Peyer's patch (tissue), 4 donors: ENCODE data around the gene PGLYRP2. TPM values are rescaled to one million over a fixed set of nuclear protein-coding genes. Genes with fewer than 3 reads are reported as not detected.

ENCODE experiments used
- DNase-seq, 3 donors: peaks; one replicate each; pipeline ENCODE4 v3.0.0-alpha.2; 2017 to 2019
- H3K27ac ChIP-seq, 4 donors: fragments of 200-600 bp; sonication (generic); one replicate each; pipeline ENCODE4 v1.5.1; 2016 to 2019
- H3K27me3 ChIP-seq, 2 donors: fragments of 200-600 bp; sonication (generic); one replicate each; pipeline ENCODE4 v1.5.1; 2019
- H3K36me3 ChIP-seq, 3 donors: fragments of 200-600 bp; sonication (generic); one replicate each; pipeline ENCODE4 v1.5.1; 2016 to 2019
- H3K4me1 ChIP-seq, 4 donors: fragments of 200-600 bp; sonication (generic); one replicate each; pipeline ENCODE4 v1.5.1; 2016 to 2019
- H3K4me3 ChIP-seq, 4 donors: fragments of 200-600 bp; sonication (generic); 1 replicate in 3 of 4; 2 replicates in 1 of 4; pipeline ENCODE4 v1.5.1; 2016 to 2019; ENCODE audit warnings: mild to moderate bottlenecking in 1 of 4
- H3K9me3 ChIP-seq, 4 donors: fragments of 200-600 bp; sonication (generic); one replicate each; pipeline ENCODE4 v1.5.1; 2016 to 2019; ENCODE audit warnings: mild to moderate bottlenecking in 1 of 4
- CTCF ChIP-seq, 6 experiments: fragments of 450-650 bp in 4 of 6; fragments of 200-600 bp in 2 of 6; sonication (generic) in 1 of 6; IDR thresholded peaks; one replicate each; pipeline ENCODE4 v1.5.1; 2017 to 2019; ENCODE audit warnings: antibody characterized with exemption in 6 of 6, mild to moderate bottlenecking in 3 of 6, moderate library complexity in 1 of 6
- POLR2A ChIP-seq, 2 donors: fragments of 450-650 bp; IDR thresholded peaks; one replicate each; pipeline ENCODE4 v1.5.1; 2017; ENCODE audit warnings: antibody characterized with exemption in 2 of 2, mild to moderate bottlenecking in 2 of 2, moderate library complexity in 2 of 2
- total RNA-seq, 4 donors: library from RNA; depleted of rRNA; stranded (reverse); fragments of >200 nt; gene quantifications; one replicate each; pipeline ENCODE4 v1.1.0, GENCODE V29; 2016

Gene PGLYRP2
- total RNA-seq, 4 donors from 2014 or later: not detected

DNA sequence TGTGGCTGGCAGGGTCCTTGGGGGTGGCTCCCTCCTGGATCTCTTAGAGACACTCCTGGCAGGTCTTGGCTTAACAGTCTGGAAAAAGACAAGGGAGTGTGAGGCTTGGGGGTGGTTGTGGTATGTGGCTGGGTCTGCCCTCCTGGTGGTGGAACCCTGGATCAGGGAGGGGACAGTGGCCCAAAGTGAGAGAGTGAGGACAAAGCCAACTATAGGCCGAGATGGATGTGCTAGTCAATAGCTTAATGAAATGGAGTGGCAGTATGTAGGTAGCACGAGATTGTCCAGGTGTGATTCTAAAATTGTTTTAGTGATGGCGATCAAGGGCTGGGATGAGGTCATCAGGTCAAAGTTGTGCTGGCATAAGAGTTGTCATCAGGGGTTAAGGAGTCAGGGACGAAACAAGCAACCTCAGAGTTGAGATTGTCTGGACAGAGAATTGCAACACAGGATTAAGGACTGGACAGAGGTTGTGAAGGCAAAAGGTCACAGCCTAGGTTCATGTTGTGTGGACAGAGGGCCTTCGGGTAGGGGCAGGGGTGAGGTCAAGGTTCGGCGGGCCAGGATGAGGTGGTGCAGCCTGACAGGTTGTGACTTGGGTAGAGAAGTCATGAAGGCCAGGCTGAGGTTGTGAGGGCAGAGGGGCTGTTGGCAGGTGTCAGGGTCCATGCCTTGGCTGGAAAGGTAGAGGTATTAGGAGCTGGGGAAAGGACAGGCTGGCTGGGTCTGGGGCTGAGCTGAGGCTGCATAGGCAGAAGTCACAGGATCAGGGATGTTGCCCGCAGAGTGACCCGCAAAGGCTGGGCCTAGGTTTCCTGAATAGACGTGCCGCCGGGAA is 10.4 kb downstream of the PGLYRP2 start:
- Histone ChIP-seq H3K4me1 (peaks cover 0 to 11% (median 6%) of the 10 kb centered on the region in 4 donors), H3K36me3 (no peaks in the 10 kb centered on the region), H3K4me3 (peak overlapping the region in 2 of 4 donors; percentile 25 to 49), H3K9me3 (no peaks in the 10 kb centered on the region), H3K27me3 (peaks cover 0 to 6% of the 10 kb centered on the region in 2 donors), H3K27ac (peak overlapping the region in 1 of 4 donors; percentile 38)
- TF ChIP-seq CTCF (IDR thresholded peaks at IDR 0.05) (no peak), POLR2A (IDR thresholded peaks at IDR 0.05) (no peak)
- DNase-seq: no peak

- H3K27me3 ChIP-seq: peaks cover 0 to 6% of the 10 kb centered on the region in 2 donors
- H3K27ac ChIP-seq: peak overlapping the region in 2 of 4 donors; percentile 11 to 31
These were observed 11.5 kb downstream of the PGLYRP2 start for GRCh38 chr19:15467734-15468214.

GRCh38 chr19:15466851-15467733 is 12.2 kb downstream of the PGLYRP2 start:
- peak in 1 of 3 donors; percentile 67 for DNase-seq
- Histone ChIP-seq H3K36me3 (no peaks in the 10 kb centered on the region), H3K27ac (peak overlapping the region; percentile 17 to 39 (median 29)), H3K4me1 (peaks cover 0 to 15% (median 9%) of the 10 kb centered on the region in 4 donors), H3K9me3 (no peaks in the 10 kb centered on the region), H3K4me3 (no peak overlapping the region), H3K27me3 (peaks cover 0 to 6% of the 10 kb centered on the region in 2 donors)
- TF ChIP-seq POLR2A (IDR thresholded peaks at IDR 0.05) (no peak), CTCF (IDR thresholded peaks at IDR 0.05) (no peak)

More at GRCh38 chr19:15467734-15468214, 11.5 kb downstream of the PGLYRP2 start:
- peaks cover 0 to 12% (median 9%) of the 10 kb centered on the region in 4 donors for H3K4me1 ChIP-seq
- no peak for TF ChIP-seq CTCF (IDR thresholded peaks at IDR 0.05)
- no peak for TF ChIP-seq POLR2A (IDR thresholded peaks at IDR 0.05)
- no peaks in the 10 kb centered on the region for H3K36me3 ChIP-seq
- H3K4me3 ChIP-seq: no peak overlapping the region
- DNase-seq: no peak
- no peaks in the 10 kb centered on the region for H3K9me3 ChIP-seq

DNA sequence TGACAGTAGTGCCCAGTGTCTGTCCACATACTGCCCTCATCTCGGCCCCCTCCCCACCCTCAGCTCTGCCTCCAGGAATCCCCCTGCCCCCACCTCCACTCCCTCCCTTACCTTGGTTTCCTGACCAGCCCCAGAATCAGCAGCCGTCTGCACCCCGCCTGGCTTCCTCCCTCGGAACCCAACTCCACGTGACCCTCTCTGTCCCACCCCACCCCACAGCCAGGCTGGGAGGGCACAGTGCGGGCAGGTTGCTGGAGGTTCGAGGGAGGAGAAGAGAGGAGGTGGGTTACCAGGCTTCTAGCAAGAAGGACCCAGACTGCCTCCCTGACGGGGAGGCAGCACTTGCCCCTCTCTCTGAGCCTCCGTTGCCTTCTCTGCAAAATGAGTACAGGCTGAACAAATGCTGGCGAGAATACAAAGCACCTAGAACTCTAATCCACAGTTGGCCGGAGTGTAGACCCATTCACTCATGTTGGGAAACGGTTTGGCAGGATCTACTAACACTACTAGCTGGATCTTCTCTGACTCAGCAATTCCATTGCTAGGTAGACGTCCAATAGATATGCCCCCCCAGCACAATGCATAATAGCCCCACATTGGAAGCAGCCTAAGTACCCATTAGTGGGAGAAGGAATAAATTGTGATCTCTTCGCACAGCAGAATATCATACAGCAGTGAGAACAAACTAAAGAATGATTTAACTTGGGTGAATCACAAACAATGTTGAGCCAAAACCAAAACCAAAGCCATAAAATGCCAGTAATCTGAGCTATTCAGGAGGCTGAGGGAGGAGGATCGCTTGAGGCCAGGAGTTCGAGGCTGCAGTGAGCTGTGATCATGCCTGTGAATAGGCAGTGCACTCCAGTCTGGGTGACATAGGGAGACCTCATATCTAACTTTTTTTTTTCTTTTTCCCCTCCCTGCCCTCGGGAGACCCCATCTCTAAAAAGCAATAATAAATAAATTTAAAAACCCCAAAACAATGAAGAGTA is 14.6 kb downstream of the PGLYRP2 start, which contains the start of gene RASAL3:
Gene RASAL3 (minus strand): TSS at position 151 of the 992 bp plus-strand sequence. CDS start 186 bp downstream, outside the sequence.
- no peak for TF ChIP-seq POLR2A (IDR thresholded peaks at IDR 0.05)
- TF ChIP-seq CTCF (IDR thresholded peaks at IDR 0.05): no peak
- Histone ChIP-seq H3K27me3 (peaks cover 0 to 4% of the 10 kb centered on the region in 2 donors), H3K9me3 (no peaks in the 10 kb centered on the region), H3K4me1 (peaks cover 0 to 12% (median 7%) of the 10 kb centered on the region in 4 donors), H3K36me3 (no peaks in the 10 kb centered on the region), H3K27ac (peak within 1 kb of the TSS; percentile 82 to 94 (median 84)), H3K4me3 (peak within 1 kb of the TSS; percentile 55 to 68 (median 62))
- DNase-seq: peak in 2 of 3 donors; percentile 84 to 85
